Keratinocyte (primary cell): Measurements from ENCODE around the gene VGLL3. TPM values are rescaled to one million over a fixed set of nuclear protein-coding genes. Genes with fewer than 3 reads are reported as not detected.
"Not testable (repeated sequence)": the region's sequence is repeated elsewhere in the genome, so short reads cannot be mapped to it uniquely, and the experiment has no call there.

Source experiments
- DNase-seq: peaks from one replicate; pipeline ENCODE4 v3.0.0-alpha.2; 2011; ENCODE audit warnings: low read depth, missing footprints, low spot score
- FAIRE-seq: peaks from 2 replicates; lab custom pipeline; 2011; peaks lifted over from hg19 to GRCh38; lab: Jason Lieb, UNC
- H2AFZ ChIP-seq: 2 replicates; pipeline ENCODE4 v1.6.0; 2012; ENCODE audit warnings: low read length, control low read depth, inconsistent platforms; ENCODE audit not compliant: control insufficient read depth
- H3K27ac ChIP-seq: 2 replicates; pipeline ENCODE4 v1.5.1; 2011; ENCODE audit warnings: low read length; ENCODE audit not compliant: control insufficient read depth, insufficient read depth
- H3K27me3 ChIP-seq: 3 replicates; pipeline ENCODE4 v1.6.0; 2011; ENCODE audit warnings: low read length; ENCODE audit not compliant: control insufficient read depth, insufficient read depth; ENCODE audit errors: extremely low read depth
- H3K36me3 ChIP-seq, 2 experiments: 2 replicates in 1 of 2; 3 replicates in 1 of 2; pipeline ENCODE4 v1.5.1; 2011; ENCODE audit warnings: low read length in 2 of 2, mild to moderate bottlenecking in 1 of 2; ENCODE audit not compliant: control insufficient read depth in 2 of 2, insufficient read depth in 2 of 2; ENCODE audit errors: extremely low read depth in 1 of 2
- H3K4me1 ChIP-seq: 3 replicates; pipeline ENCODE4 v1.5.1; 2011; ENCODE audit warnings: low read length; ENCODE audit not compliant: control insufficient read depth, insufficient read depth; ENCODE audit errors: extremely low read depth
- H3K4me2 ChIP-seq: 3 replicates; pipeline ENCODE4 v1.6.0; 2011; ENCODE audit warnings: low read depth, low read length; ENCODE audit not compliant: control insufficient read depth, insufficient read depth; ENCODE audit errors: extremely low read depth
- H3K4me3 ChIP-seq, 3 experiments: fragments of 200-600 bp in 1 of 3; sonication (generic) in 1 of 3; 2 replicates in 2 of 3; 3 replicates in 1 of 3; pipeline ENCODE4 v1.5.1; 2011 to 2016; ENCODE audit warnings: low read length in 3 of 3, mild to moderate bottlenecking in 3 of 3, control low read depth in 2 of 3, inconsistent platforms in 1 of 3, low read depth in 1 of 3, mixed read lengths in 1 of 3, mixed run types in 1 of 3, moderate library complexity in 1 of 3; ENCODE audit not compliant: control insufficient read depth in 2 of 3, insufficient read depth in 2 of 3; ENCODE audit errors: extremely low read depth in 1 of 3
- H3K79me2 ChIP-seq: 2 replicates; pipeline ENCODE4 v1.6.0; 2012; ENCODE audit warnings: low read length; ENCODE audit not compliant: control insufficient read depth, insufficient read depth
- H3K9ac ChIP-seq: 3 replicates; pipeline ENCODE4 v1.6.0; 2011; ENCODE audit warnings: low read length; ENCODE audit not compliant: control insufficient read depth, insufficient read depth; ENCODE audit errors: extremely low read depth
- H3K9me1 ChIP-seq: 3 replicates; pipeline ENCODE4 v1.6.0; 2011; ENCODE audit warnings: low read length; ENCODE audit not compliant: control insufficient read depth, insufficient read depth; ENCODE audit errors: extremely low read depth
- H3K9me3 ChIP-seq: 2 replicates; pipeline ENCODE4 v1.5.1; 2012; ENCODE audit warnings: low read depth, low read length; ENCODE audit not compliant: control insufficient read depth
- H4K20me1 ChIP-seq: 3 replicates; pipeline ENCODE4 v1.6.0; 2011; ENCODE audit warnings: low read length; ENCODE audit not compliant: control insufficient read depth, insufficient read depth; ENCODE audit errors: extremely low read depth
- CTCF ChIP-seq, 3 experiments: IDR thresholded peaks in 1 of 3; conservative IDR thresholded peaks in 1 of 3; optimal IDR thresholded peaks in 1 of 3; 2 replicates in 2 of 3; 3 replicates in 1 of 3; pipeline versions ENCODE3 to v1.5.1; 2011; ENCODE audit warnings: low read length in 3 of 3, mild to moderate bottlenecking in 3 of 3, moderate library complexity in 2 of 3, control low read depth in 1 of 3, inconsistent platforms in 1 of 3; ENCODE audit not compliant: insufficient read depth in 2 of 3; ENCODE audit errors: extremely low read depth in 1 of 3
- EZH2 ChIP-seq: IDR thresholded peaks from one replicate; pipeline ENCODE4 v1.6.1; 2012; ENCODE audit warnings: inconsistent platforms, mild to moderate bottlenecking, low read length, moderate library complexity
- dilution Hi-C: fragments of 300-500 bp; cut with MboI; formaldehyde crosslinking; loops from one replicate; pipeline ENCODE4 v1.7.0; 2020; ENCODE audit warnings: low sequenced_read_pairs; ENCODE audit not compliant: extremely low pct_ligation_motif_present
- polyA plus RNA-seq, 5 experiments: library from polyadenylated mRNA; depleted of rRNA in 3 of 5; stranded (reverse) in 3 of 5; stranded (forward) in 1 of 5; unstranded in 1 of 5; fragments of >200 nt; gene quantifications; 1 replicate in 1 of 5; 2 replicates in 3 of 5; 3 replicates in 1 of 5; pipeline versions ENCODE4 v1.2.1 to v1.2.3, GENCODE V29; 2011 to 2012; ENCODE audit warnings: missing spikeins in 2 of 5, low read depth in 1 of 5, low replicate concordance in 1 of 5

Gene VGLL3
- polyA plus RNA-seq, 1 donor (not counting 4 experiments of a cell fraction or from before 2014, with no cell fraction given) = 2.6 TPM

DNA sequence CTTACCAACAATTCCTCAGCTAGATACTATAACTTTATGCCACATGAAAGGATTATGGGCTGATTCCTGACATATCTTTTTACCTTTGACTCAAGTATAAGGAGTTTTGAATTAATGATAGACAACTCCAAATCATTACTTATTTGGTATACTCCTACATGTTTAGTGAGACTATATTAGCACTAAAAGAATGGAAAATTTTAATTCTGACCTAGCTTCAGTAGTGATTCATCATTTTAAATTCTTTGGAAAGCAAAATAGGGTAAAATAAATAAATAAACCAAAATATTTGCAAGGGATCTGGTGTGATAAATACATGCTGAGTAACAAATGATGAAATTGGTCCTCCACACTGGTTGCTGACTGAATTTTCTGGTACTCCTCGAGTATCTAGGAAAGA, 42.3 kb upstream of the VGLL3 start:
- no peaks in the 10 kb centered on the region for H3K79me2 ChIP-seq
- no peaks in the 10 kb centered on the region for H3K27me3 ChIP-seq
- H3K27ac ChIP-seq = no peak overlapping the region
- FAIRE-seq (no peak), DNase-seq (no peak)
- H3K4me2 ChIP-seq = no peak overlapping the region
- H2AFZ ChIP-seq = no peak overlapping the region
- H3K4me1 ChIP-seq = no peaks in the 10 kb centered on the region
- no peak overlapping the region for H3K4me3 ChIP-seq
- H3K36me3 ChIP-seq = no peaks in the 10 kb centered on the region
- no peak for TF ChIP-seq CTCF (optimal IDR thresholded peaks at IDR 0.05 in 1 of 3, IDR thresholded peaks at IDR 0.05 in 1 of 3, conservative IDR thresholded peaks at IDR 0.05 in 1 of 3; ENCODE audit: extremely low read depth in 1 of 3, insufficient read depth in 2 of 3, low read length in 3 of 3)
- TF ChIP-seq EZH2 = no peak
- no peaks in the 10 kb centered on the region for H4K20me1 ChIP-seq
- dilution Hi-C loops = no loop called here
- H3K9ac ChIP-seq = no peak overlapping the region
- H3K9me1 ChIP-seq = no peaks in the 10 kb centered on the region
- no peaks in the 10 kb centered on the region for H3K9me3 ChIP-seq

DNA sequence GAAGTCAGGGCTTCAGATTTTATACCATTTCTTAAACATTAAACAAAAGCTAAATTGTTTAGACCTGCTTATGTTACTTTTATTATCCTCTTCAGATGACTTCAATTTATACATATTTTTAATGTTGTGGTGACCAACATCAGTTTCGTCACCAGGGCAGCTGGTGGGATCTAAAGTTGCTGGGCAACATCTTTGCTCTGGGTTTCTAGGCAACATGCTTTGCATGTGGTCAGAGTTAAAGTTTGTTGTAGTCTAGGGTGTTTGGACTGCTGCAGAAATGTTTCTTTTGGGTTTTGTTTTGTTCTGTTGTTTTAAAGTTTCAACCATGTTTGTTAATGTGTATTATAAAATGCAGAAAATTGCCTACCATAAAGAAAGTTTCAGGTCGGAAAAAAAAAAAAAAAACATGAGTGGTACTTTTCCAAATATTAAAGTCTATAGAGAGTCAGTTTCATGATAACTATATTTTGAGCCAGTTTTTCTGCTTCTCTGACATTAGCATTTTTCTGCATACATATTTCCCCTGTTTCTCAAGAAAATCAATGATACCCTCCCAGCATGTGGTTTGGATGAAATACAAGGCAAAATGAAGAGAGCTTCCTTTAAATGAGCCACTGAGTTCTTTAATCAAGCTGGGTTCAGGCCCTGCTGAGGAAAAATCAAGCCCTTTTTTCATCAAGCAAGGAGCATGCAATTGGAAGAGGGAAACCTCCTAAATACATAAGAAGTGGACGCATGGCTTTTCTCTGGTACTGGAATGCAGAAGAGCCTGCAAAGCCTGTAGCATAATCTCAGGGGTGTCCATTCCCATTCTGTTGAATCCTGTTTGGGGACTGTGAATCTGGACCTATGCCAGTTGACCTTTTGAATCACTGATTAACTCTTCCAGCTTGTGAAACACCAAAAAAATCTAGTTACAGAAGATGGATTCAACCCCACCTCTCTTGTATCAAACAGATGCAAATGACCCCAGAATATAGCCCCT, 35.0 kb upstream of the VGLL3 start:
- no peak overlapping the region for H2AFZ ChIP-seq
- no peak for TF ChIP-seq CTCF (optimal IDR thresholded peaks at IDR 0.05 in 1 of 3, IDR thresholded peaks at IDR 0.05 in 1 of 3, conservative IDR thresholded peaks at IDR 0.05 in 1 of 3; ENCODE audit: extremely low read depth in 1 of 3, insufficient read depth in 2 of 3, low read length in 3 of 3)
- TF ChIP-seq EZH2 = no peak
- no peaks in the 10 kb centered on the region for H3K36me3 ChIP-seq
- no peaks in the 10 kb centered on the region for H3K27me3 ChIP-seq
- no peaks in the 10 kb centered on the region for H3K9me3 ChIP-seq
- dilution Hi-C loops = no loop called here
- no peak overlapping the region for H3K4me2 ChIP-seq
- H4K20me1 ChIP-seq = no peaks in the 10 kb centered on the region
- no peak for DNase-seq
- no peak overlapping the region for H3K4me3 ChIP-seq
- no peaks in the 10 kb centered on the region for H3K9me1 ChIP-seq
- H3K9ac ChIP-seq = no peak overlapping the region
- no peak for FAIRE-seq
- H3K4me1 ChIP-seq = no peaks in the 10 kb centered on the region
- no peaks in the 10 kb centered on the region for H3K79me2 ChIP-seq
- no peak overlapping the region for H3K27ac ChIP-seq

DNA sequence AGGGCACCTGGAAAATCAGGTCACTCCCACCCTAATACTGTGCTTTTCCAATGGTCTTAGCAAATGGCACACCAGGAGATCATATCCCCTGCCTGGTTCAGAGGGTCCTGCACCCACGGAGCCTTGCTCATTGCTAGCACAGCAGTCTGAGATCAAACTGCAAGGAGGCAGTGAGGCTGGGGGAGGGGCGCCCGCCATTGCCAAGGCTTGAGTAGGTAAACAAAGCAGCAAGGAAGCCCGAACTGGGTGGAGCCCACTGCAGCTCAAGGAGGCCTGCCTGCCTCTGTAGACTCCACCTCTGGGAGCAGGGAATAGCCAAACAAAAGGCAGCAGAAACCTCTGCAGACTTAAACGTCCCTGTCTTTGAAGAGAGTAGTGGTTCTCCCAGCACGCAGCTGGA, 26.4 kb upstream of the VGLL3 start:
- H4K20me1 ChIP-seq, H3K4me2 ChIP-seq, H3K4me1 ChIP-seq, H3K4me3 ChIP-seq, H3K79me2 ChIP-seq, H3K36me3 ChIP-seq, H3K9me1 ChIP-seq, FAIRE-seq, H2AFZ ChIP-seq, H3K27me3 ChIP-seq, H3K27ac ChIP-seq, dilution Hi-C loops, H3K9ac ChIP-seq, DNase-seq, H3K9me3 ChIP-seq: not testable (repeated sequence)
